ENCODE measurements around the gene NCAPH2. TPM values are rescaled to one million over a fixed set of nuclear protein-coding genes. Genes with fewer than 3 reads are reported as not detected.
A peak's percentile ranks its signal among the peaks of the same experiment; 100 is the strongest.

NCAPH2 gene
- total RNA-seq, 1 donor from 2014 or later, result 40.9 TPM

DNA sequence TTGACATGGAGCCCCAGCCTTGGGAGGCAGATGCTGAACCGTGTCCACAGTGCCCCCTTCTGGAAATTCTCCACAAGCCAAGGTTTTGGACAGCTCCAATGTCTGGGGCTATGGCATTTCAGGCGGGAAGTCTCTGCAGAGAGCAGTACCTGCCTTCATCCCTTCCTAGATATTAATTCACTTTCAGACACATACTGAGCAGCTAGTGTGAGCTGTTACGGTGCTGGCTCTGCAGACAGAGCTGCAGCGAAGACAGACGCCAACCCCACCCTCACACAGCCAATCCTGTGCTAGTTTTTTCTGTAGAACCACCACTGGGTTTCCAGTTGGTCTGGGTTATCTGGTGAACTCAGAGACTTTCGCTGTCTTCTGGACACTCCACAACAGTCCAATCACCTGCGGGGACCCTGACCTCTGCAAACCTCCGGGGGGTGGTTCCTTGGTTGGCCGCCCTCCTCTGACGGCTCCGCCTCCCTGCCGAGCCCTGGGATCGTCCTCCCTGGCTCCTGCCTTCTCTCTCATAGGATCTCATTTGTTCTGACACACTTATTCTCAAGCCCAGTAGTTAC, 9.6 kb upstream of the NCAPH2 start:
- no peaks in the 10 kb centered on the region for H3K36me3 Mint-ChIP-seq (ENCODE audit: low read depth, unreplicated experiment)
- no peaks in the 10 kb centered on the region for H3K9me3 Mint-ChIP-seq (ENCODE audit: unreplicated experiment)
- peak; percentile 73 for DNase-seq (ENCODE audit: low spot score)
- no peak overlapping the region for H3K27ac Mint-ChIP-seq (ENCODE audit: unreplicated experiment)
- TF ChIP-seq, protein P1, sequence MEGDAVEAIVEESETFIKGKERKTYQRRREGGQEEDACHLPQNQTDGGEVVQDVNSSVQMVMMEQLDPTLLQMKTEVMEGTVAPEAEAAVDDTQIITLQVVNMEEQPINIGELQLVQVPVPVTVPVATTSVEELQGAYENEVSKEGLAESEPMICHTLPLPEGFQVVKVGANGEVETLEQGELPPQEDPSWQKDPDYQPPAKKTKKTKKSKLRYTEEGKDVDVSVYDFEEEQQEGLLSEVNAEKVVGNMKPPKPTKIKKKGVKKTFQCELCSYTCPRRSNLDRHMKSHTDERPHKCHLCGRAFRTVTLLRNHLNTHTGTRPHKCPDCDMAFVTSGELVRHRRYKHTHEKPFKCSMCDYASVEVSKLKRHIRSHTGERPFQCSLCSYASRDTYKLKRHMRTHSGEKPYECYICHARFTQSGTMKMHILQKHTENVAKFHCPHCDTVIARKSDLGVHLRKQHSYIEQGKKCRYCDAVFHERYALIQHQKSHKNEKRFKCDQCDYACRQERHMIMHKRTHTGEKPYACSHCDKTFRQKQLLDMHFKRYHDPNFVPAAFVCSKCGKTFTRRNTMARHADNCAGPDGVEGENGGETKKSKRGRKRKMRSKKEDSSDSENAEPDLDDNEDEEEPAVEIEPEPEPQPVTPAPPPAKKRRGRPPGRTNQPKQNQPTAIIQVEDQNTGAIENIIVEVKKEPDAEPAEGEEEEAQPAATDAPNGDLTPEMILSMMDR (IDR thresholded peaks at IDR 0.05; ENCODE audit: unreplicated experiment), result peak; percentile 59
- no peak overlapping the region for H3K4me3 Mint-ChIP-seq (ENCODE audit: unreplicated experiment)
- H3K4me1 Mint-ChIP-seq (ENCODE audit: unreplicated experiment), result no peaks in the 10 kb centered on the region
- peaks cover 2% of the 10 kb centered on the region for H3K27me3 Mint-ChIP-seq (ENCODE audit: unreplicated experiment)

DNA sequence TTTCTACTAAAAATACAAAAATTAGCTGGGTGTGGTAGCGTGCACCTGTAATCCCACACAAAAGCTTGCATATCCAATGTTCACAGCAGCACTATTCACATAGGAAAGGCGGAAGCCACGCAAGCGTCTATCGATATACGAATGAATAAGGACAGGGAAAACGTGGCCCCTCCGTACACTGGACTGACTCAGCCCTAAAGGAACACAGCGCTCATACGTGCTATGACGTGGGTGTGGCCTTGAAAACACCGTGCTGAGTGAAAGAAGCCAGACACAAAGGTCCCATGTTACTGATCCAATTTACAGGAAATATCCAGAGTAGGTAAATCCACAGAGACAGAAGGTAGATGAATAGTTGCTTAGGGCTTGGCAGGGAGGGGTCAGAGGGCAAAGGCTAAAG, 7.6 kb upstream of the NCAPH2 start:
- Mint-ChIP-seq H3K4me3 (ENCODE audit: unreplicated experiment) (no peak overlapping the region), H3K9me3 (ENCODE audit: unreplicated experiment) (no peaks in the 10 kb centered on the region), H3K27me3 (ENCODE audit: unreplicated experiment) (peaks cover 2% of the 10 kb centered on the region), H3K36me3 (ENCODE audit: low read depth, unreplicated experiment) (no peaks in the 10 kb centered on the region), H3K4me1 (ENCODE audit: unreplicated experiment) (no peaks in the 10 kb centered on the region), H3K27ac (ENCODE audit: unreplicated experiment) (peak overlapping the region; percentile 70)
- no peak for DNase-seq (ENCODE audit: low spot score)
- TF ChIP-seq, protein P1 (IDR thresholded peaks at IDR 0.05; ENCODE audit: unreplicated experiment), result no peak

DNA sequence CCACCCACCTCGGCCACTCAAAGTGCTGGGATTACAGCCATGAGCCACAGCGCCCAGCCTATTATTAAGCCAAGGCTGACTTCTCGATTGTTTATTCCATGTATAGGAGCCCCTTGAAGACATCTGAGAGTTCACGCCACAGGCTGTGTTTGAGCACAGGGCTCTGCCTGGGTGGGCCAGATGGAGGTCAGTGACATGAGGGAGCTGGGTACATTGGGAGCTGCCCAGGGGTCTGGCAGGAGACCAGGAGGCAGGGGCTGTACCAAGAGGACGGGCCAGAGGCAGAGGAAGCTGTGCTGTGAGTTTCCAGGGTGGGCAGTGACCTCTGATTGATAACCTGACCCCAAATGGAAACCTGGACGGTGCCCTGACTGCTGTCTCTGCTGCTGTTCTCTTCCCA, 5.9 kb upstream of the NCAPH2 start:
- H3K9me3 Mint-ChIP-seq (ENCODE audit: unreplicated experiment), result no peaks in the 10 kb centered on the region
- DNase-seq (ENCODE audit: low spot score), result no peak
- TF ChIP-seq, protein P1 (IDR thresholded peaks at IDR 0.05; ENCODE audit: unreplicated experiment), result no peak
- no peak overlapping the region for H3K4me3 Mint-ChIP-seq (ENCODE audit: unreplicated experiment)
- H3K27me3 Mint-ChIP-seq (ENCODE audit: unreplicated experiment), result peaks cover 2% of the 10 kb centered on the region
- no peaks in the 10 kb centered on the region for H3K36me3 Mint-ChIP-seq (ENCODE audit: low read depth, unreplicated experiment)
- H3K4me1 Mint-ChIP-seq (ENCODE audit: unreplicated experiment), result peaks cover under 1% of the 10 kb centered on the region
- H3K27ac Mint-ChIP-seq (ENCODE audit: unreplicated experiment), result no peak overlapping the region

DNA sequence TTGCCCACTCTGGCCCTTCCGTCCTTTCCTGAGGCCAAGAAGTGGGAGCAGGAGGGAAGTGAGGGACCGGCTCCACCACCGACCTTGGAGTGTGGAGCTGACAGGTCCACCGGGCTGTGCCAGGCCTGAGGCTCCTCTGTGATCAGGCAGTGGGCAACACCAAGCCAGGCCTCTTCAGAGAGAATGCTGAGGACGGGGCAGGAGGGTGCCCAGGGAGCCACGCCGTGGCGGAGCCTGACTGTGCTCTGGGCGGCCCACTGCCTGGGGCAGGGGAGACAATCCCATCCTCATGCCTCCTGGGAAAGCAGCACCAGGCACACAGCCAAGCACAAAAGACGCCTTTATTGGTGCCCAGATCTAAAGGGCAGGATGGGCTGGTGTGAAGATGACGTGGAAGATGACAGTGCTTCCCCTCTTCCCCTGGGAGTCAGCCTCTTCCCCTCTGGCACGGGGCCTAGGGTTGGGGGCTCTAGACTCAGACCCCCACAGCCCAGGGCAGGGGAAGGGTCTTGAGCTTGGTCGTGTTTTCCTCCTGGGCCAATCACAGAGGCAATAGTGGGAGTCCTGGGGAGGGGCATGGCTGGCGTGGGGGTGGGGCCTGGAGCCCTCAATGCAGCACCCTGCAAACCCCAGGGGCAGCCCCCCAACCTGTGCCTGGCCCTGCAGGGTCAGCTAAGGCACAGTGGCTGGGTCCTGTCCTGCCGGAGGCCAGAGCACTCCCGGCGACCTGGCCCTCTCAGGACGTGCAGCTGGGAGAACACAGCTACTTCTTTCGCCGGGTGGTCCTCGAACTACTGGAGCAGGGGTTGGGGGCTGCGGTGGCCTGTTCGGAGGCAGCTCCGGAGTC, 5.2 kb upstream of the NCAPH2 start:
- Mint-ChIP-seq H3K9me3 (ENCODE audit: unreplicated experiment) (no peaks in the 10 kb centered on the region), H3K4me3 (ENCODE audit: unreplicated experiment) (no peak overlapping the region), H3K27me3 (ENCODE audit: unreplicated experiment) (peaks cover 2% of the 10 kb centered on the region), H3K36me3 (ENCODE audit: low read depth, unreplicated experiment) (no peaks in the 10 kb centered on the region), H3K4me1 (ENCODE audit: unreplicated experiment) (peaks cover 3% of the 10 kb centered on the region), H3K27ac (ENCODE audit: unreplicated experiment) (no peak overlapping the region)
- TF ChIP-seq, protein P1 (IDR thresholded peaks at IDR 0.05; ENCODE audit: unreplicated experiment), result no peak
- DNase-seq (ENCODE audit: low spot score), result no peak

Measured in endothelial cell (in vitro differentiated cells).